ENCODE measurements around the gene MIB1.
"Not testable (repeated sequence)": the region's sequence is repeated elsewhere in the genome, so short reads cannot be mapped to it uniquely, and the experiment has no call there.

GRCh38 chr18:21736926-21737325 is 3.7 kb upstream of the MIB1 start:
- TF ChIP-seq, protein P1, sequence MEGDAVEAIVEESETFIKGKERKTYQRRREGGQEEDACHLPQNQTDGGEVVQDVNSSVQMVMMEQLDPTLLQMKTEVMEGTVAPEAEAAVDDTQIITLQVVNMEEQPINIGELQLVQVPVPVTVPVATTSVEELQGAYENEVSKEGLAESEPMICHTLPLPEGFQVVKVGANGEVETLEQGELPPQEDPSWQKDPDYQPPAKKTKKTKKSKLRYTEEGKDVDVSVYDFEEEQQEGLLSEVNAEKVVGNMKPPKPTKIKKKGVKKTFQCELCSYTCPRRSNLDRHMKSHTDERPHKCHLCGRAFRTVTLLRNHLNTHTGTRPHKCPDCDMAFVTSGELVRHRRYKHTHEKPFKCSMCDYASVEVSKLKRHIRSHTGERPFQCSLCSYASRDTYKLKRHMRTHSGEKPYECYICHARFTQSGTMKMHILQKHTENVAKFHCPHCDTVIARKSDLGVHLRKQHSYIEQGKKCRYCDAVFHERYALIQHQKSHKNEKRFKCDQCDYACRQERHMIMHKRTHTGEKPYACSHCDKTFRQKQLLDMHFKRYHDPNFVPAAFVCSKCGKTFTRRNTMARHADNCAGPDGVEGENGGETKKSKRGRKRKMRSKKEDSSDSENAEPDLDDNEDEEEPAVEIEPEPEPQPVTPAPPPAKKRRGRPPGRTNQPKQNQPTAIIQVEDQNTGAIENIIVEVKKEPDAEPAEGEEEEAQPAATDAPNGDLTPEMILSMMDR (IDR thresholded peaks at IDR 0.05) = not testable (repeated sequence)
- not testable (repeated sequence) for TF ChIP-seq POLR2A, EP300 (IDR thresholded peaks at IDR 0.05)
